ENCODE data around the gene CHN1.
A peak's percentile ranks its signal among the peaks of the same experiment; 100 is the strongest.

Gene CHN1

GRCh38 chr2:174773215-174773614, 232.0 kb downstream of the CHN1 start:
- TF ChIP-seq CTCF (IDR thresholded peaks at IDR 0.05; ENCODE audit: insufficient read depth, low read depth, low read length, missing control alignments), result no peak
- H3K4me3 ChIP-seq (ENCODE audit: low read length), result no peak overlapping the region
- no peak for DNase-seq (ENCODE audit: low read depth)

GRCh38 chr2:174772472-174772801, 232.7 kb downstream of the CHN1 start:
- DNase-seq (ENCODE audit: low read depth), result no peak
- H3K4me3 ChIP-seq (ENCODE audit: low read length), result no peak overlapping the region
- no peak for TF ChIP-seq CTCF (IDR thresholded peaks at IDR 0.05; ENCODE audit: insufficient read depth, low read depth, low read length, missing control alignments)

- peak; percentile 88 for TF ChIP-seq CTCF (IDR thresholded peaks at IDR 0.05; ENCODE audit: insufficient read depth, low read depth, low read length, missing control alignments)
- H3K4me3 ChIP-seq (ENCODE audit: low read length), result no peak overlapping the region
- DNase-seq (ENCODE audit: low read depth), result peak; percentile 80
These were observed 233.3 kb downstream of the CHN1 start for GRCh38 chr2:174771631-174772471.

GRCh38 chr2:174771136-174771535, 234.0 kb downstream of the CHN1 start:
- no peak for TF ChIP-seq CTCF (IDR thresholded peaks at IDR 0.05; ENCODE audit: insufficient read depth, low read depth, low read length, missing control alignments)
- no peak for DNase-seq (ENCODE audit: low read depth)
- H3K4me3 ChIP-seq (ENCODE audit: low read length), result no peak overlapping the region

- no peak for DNase-seq (ENCODE audit: low read depth)
- TF ChIP-seq CTCF (IDR thresholded peaks at IDR 0.05; ENCODE audit: insufficient read depth, low read depth, low read length, missing control alignments), result no peak
- no peak overlapping the region for H3K4me3 ChIP-seq (ENCODE audit: low read length)
These were observed 236.6 kb downstream of the CHN1 start for GRCh38 chr2:174768557-174768956.

- no peak for DNase-seq (ENCODE audit: low read depth)
- no peak for TF ChIP-seq CTCF (IDR thresholded peaks at IDR 0.05; ENCODE audit: insufficient read depth, low read depth, low read length, missing control alignments)
- H3K4me3 ChIP-seq (ENCODE audit: low read length), result no peak overlapping the region
These were observed 238.9 kb downstream of the CHN1 start for GRCh38 chr2:174766271-174766670.

GRCh38 chr2:174765576-174765975, 239.6 kb downstream of the CHN1 start:
- no peak for TF ChIP-seq CTCF (IDR thresholded peaks at IDR 0.05; ENCODE audit: insufficient read depth, low read depth, low read length, missing control alignments)
- H3K4me3 ChIP-seq (ENCODE audit: low read length), result no peak overlapping the region
- no peak for DNase-seq (ENCODE audit: low read depth)
